ENCODE data around the gene STAT2. TPM values are rescaled to one million over a fixed set of nuclear protein-coding genes. Genes with fewer than 3 reads are reported as not detected.
"Not testable (repeated sequence)": the region's sequence is repeated elsewhere in the genome, so short reads cannot be mapped to it uniquely, and the experiment has no call there.

Gene STAT2
- total and polyA plus RNA-seq, 2 of the 4 experiments (the other 2 are of a cell fraction) = 99.3 to 182 TPM

GRCh38 chr12:56408799-56409417 is 49.0 kb upstream of the STAT2 start:
- no peaks in the 10 kb centered on the region for H3K9me3 ChIP-seq (ENCODE audit: control insufficient read depth, insufficient read depth, low read length)
- no peak overlapping the region for H3K4ac ChIP-seq (ENCODE audit: low read depth, low read length)
- H3K4me3 ChIP-seq (ENCODE audit: insufficient read depth, low read depth, low read length) = no peak overlapping the region
- no peak overlapping the region for H2BK20ac ChIP-seq (ENCODE audit: low read depth, low read length)
- H3K9me1 ChIP-seq (ENCODE audit: insufficient read depth, low read length) = no peaks in the 10 kb centered on the region
- no peak overlapping the region for H3K14ac ChIP-seq (replicated peaks; ENCODE audit: low read depth, low read length)
- in situ Hi-C loops (cut with MboI; ENCODE audit: low sequenced_read_pairs) (no loop called here), intact Hi-C loops (cut with micrococcal nuclease) (no loop called here), dilution Hi-C loops (cut with HindIII; ENCODE audit: low sequenced_read_pairs, unreplicated experiment) (no loop called here)
- H3K36me3 ChIP-seq (ENCODE audit: control insufficient read depth, insufficient read depth, low read length) = no peaks in the 10 kb centered on the region
- no peak overlapping the region for H2AK9ac ChIP-seq (replicated peaks; ENCODE audit: low read depth, low read length, poor library complexity)
- no peak overlapping the region for H2BK120ac ChIP-seq (ENCODE audit: low read depth, low read length)
- no peak overlapping the region for H3K4me2 ChIP-seq (ENCODE audit: low read depth, low read length)
- H3K27me3 ChIP-seq (ENCODE audit: control insufficient read depth, insufficient read depth, low read length) = no peaks in the 10 kb centered on the region; the same call in none of the 2 replicates
- no peaks in the 10 kb centered on the region for H3K4me1 ChIP-seq (ENCODE audit: control insufficient read depth, insufficient read depth, low read length)
- ChIA-PET CTCF (no interaction called here), POLR2A (ENCODE audit: unreplicated experiment) (no interaction called here)
- no peak overlapping the region for H4K8ac ChIP-seq (ENCODE audit: low read depth in 2 of 2, low read length in 2 of 2)
- BruUV-seq (replicated peaks) = no TSS peak
- H2BK5ac ChIP-seq (ENCODE audit: low read depth, low read length, poor library complexity, severe bottlenecking) = no peak overlapping the region
- H2AFZ ChIP-seq (replicated peaks; ENCODE audit: low read length, poor library complexity) = no peak overlapping the region
- no peak for DNase-seq
- 80% methylated on average over 1 of the region's 5 CpGs; no CpG with 5 or more reads in 1 of the 2 experiments for WGBS, 2 experiments (ENCODE audit: extremely low coverage in 2 of 2, insufficient read length in 1 of 2)
- H4K20me1 ChIP-seq (ENCODE audit: insufficient read depth, low read length) = no peaks in the 10 kb centered on the region
- H2AK5ac ChIP-seq (ENCODE audit: low read depth, low read length) = no peak overlapping the region
- H3K23ac ChIP-seq (ENCODE audit: low read depth, low read length) = no peak overlapping the region
- H3K79me1 ChIP-seq (ENCODE audit: low read depth in 1 of 2, low read length in 2 of 2) = no peaks in the 10 kb centered on the region
- no peak for ATAC-seq (ENCODE audit: low read depth)
- no peak overlapping the region for H3K56ac ChIP-seq (ENCODE audit: extremely low read depth, insufficient read depth, low read length)
- H3K18ac ChIP-seq (ENCODE audit: low read depth, low read length) = no peak overlapping the region
- no peak overlapping the region for H4K91ac ChIP-seq (ENCODE audit: insufficient read depth, low read depth, low read length)
- H2BK15ac ChIP-seq (ENCODE audit: low read depth, low read length) = no peak overlapping the region
- no peak overlapping the region for H4K5ac ChIP-seq (ENCODE audit: low read depth, low read length)
- H3K27ac ChIP-seq (ENCODE audit: insufficient read depth, low read length) = no peak overlapping the region
- H3K9ac ChIP-seq (ENCODE audit: low read depth, low read length) = no peak overlapping the region
- TF ChIP-seq SMC3 (IDR thresholded peaks at IDR 0.05; ENCODE audit: low read depth, low read length) (no peak), RCOR1 (IDR thresholded peaks at IDR 0.05; ENCODE audit: insufficient replicate concordance, low read length) (no peak), MAFK (IDR thresholded peaks at IDR 0.05; ENCODE audit: low read depth, low read length) (no peak), MAZ (IDR thresholded peaks at IDR 0.05; ENCODE audit: borderline replicate concordance, low read depth, low read length) (no peak)

- intact Hi-C loops (cut with micrococcal nuclease); H3K27me3 ChIP-seq (ENCODE audit: control insufficient read depth, insufficient read depth, low read length); H3K23ac ChIP-seq (ENCODE audit: low read depth, low read length); H3K56ac ChIP-seq (ENCODE audit: extremely low read depth, insufficient read depth, low read length); H3K9me3 ChIP-seq (ENCODE audit: control insufficient read depth, insufficient read depth, low read length); H4K5ac ChIP-seq (ENCODE audit: low read depth, low read length); H3K18ac ChIP-seq (ENCODE audit: low read depth, low read length); ATAC-seq (ENCODE audit: low read depth); DNase-seq; H3K27ac ChIP-seq (ENCODE audit: insufficient read depth, low read length); H3K36me3 ChIP-seq (ENCODE audit: control insufficient read depth, insufficient read depth, low read length); POLR2A ChIA-PET (ENCODE audit: unreplicated experiment); H3K9me1 ChIP-seq (ENCODE audit: insufficient read depth, low read length); H3K14ac ChIP-seq (replicated peaks; ENCODE audit: low read depth, low read length); H4K20me1 ChIP-seq (ENCODE audit: insufficient read depth, low read length); H2BK5ac ChIP-seq (ENCODE audit: low read depth, low read length, poor library complexity, severe bottlenecking); H3K4ac ChIP-seq (ENCODE audit: low read depth, low read length); H3K9ac ChIP-seq (ENCODE audit: low read depth, low read length); dilution Hi-C loops (cut with HindIII; ENCODE audit: low sequenced_read_pairs, unreplicated experiment); H2AK5ac ChIP-seq (ENCODE audit: low read depth, low read length); H4K91ac ChIP-seq (ENCODE audit: insufficient read depth, low read depth, low read length); H3K4me2 ChIP-seq (ENCODE audit: low read depth, low read length); H2BK20ac ChIP-seq (ENCODE audit: low read depth, low read length); CTCF ChIA-PET; H2BK15ac ChIP-seq (ENCODE audit: low read depth, low read length); H2BK120ac ChIP-seq (ENCODE audit: low read depth, low read length); H4K8ac ChIP-seq (ENCODE audit: low read depth in 2 of 2, low read length in 2 of 2); H2AK9ac ChIP-seq (replicated peaks; ENCODE audit: low read depth, low read length, poor library complexity); H3K4me1 ChIP-seq (ENCODE audit: control insufficient read depth, insufficient read depth, low read length); H3K79me1 ChIP-seq (ENCODE audit: low read depth in 1 of 2, low read length in 2 of 2); BruUV-seq (replicated peaks); H2AFZ ChIP-seq (replicated peaks; ENCODE audit: low read length, poor library complexity); in situ Hi-C loops (cut with MboI; ENCODE audit: low sequenced_read_pairs); H3K4me3 ChIP-seq (ENCODE audit: insufficient read depth, low read depth, low read length): not testable (repeated sequence)
- no CpG with 5 or more reads among the region's 3 CpGs for WGBS, 2 experiments (ENCODE audit: extremely low coverage in 2 of 2, insufficient read length in 1 of 2)
Measured at GRCh38 chr12:56404227-56404626, 44.3 kb upstream of the STAT2 start.

Measured in IMR-90 (cell line).